Activated T-cell treated with anti-CD3 and anti-CD28 coated beads, Interleukin-2, amount 50 U/mL, for 24 hours (primary cell): ENCODE measurements around the gene PADI6.

Experiments used
- DNase-seq: peaks from one replicate; pipeline ENCODE4 v3.0.0-alpha.2; 2020
- H3K27ac Mint-ChIP-seq: 2 replicates; pipeline ENCODE4 v1.8.0; 2020; ENCODE audit warnings: mild to moderate bottlenecking, mixed read lengths
- H3K27me3 Mint-ChIP-seq: 2 replicates; pipeline ENCODE4 v1.8.0; 2020; ENCODE audit warnings: mixed read lengths
- H3K36me3 Mint-ChIP-seq: 2 replicates; pipeline ENCODE4 v1.8.0; 2020; ENCODE audit warnings: low read depth, mixed read lengths
- H3K4me1 Mint-ChIP-seq: 2 replicates; pipeline ENCODE4 v1.8.0; 2020; ENCODE audit warnings: low read depth, mixed read lengths
- H3K4me3 Mint-ChIP-seq: 2 replicates; pipeline ENCODE4 v1.8.0; 2020; ENCODE audit warnings: mild to moderate bottlenecking, moderate library complexity, mixed read lengths
- H3K9me3 Mint-ChIP-seq: 2 replicates; pipeline ENCODE4 v1.8.0; 2020; ENCODE audit warnings: mixed read lengths

The PADI6 gene

DNA sequence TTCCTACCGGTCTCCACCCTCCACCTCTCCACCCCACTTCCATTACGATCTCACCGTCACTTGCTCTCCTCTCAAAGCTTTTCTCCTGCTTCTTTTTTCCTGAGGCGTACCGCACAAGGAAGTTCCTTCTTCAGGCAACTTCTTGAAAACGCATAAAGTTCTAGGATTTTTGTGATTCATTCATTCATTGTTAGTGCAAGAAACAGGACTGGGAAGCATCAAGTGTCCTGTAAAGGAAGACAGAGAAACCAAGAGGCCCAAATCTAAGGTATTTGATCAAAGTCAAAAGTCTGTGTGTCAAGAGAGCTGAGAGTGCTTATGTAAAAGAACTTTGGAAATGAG lies 68.8 kb downstream of the PADI6 start:
- Mint-ChIP-seq H3K4me1 (peaks cover 34% of the 10 kb centered on the region), H3K27ac (peak overlapping the region; percentile 7), H3K36me3 (peaks cover 26% of the 10 kb centered on the region), H3K9me3 (no peaks in the 10 kb centered on the region), H3K4me3 (peak overlapping the region; percentile 80), H3K27me3 (no peaks in the 10 kb centered on the region)
- DNase-seq: no peak

DNA sequence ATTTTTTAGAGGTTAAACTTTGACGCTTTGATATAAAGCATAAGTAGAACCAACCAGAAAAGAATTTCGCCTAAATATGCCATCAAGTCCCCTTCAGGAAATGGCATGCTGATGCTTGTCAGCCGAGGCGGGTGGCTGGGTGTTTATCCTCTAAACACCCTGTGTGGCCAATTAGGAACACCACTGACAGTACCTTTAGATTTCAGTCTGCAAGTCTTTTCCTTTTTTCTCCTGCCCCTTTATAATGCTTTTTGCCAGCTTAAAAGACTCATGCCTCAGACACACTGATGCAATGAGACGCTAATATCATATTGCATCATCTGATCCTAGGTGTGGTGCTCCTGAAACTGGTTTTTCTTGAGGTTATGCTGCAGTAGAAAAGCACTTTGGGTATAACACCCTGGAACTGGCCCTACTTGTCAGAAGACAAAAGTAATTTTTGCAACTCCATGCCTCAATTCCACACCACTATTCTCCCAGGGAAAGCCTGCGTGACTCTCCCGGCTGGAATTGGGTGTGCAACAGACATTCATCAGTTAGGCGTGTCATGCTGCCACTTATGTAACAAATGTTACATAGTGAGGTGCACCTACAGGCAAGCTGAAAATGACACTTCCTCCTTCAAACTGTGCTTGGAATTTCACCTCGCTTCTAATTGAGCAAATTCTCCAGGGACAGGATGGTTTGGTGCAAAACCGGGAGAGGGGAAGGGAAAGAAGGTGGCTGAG lies 69.4 kb downstream of the PADI6 start:
- no peak for DNase-seq
- H3K27me3 Mint-ChIP-seq: no peaks in the 10 kb centered on the region
- H3K4me3 Mint-ChIP-seq: peak overlapping the region; percentile 80
- peaks cover 28% of the 10 kb centered on the region for H3K4me1 Mint-ChIP-seq
- no peaks in the 10 kb centered on the region for H3K9me3 Mint-ChIP-seq
- no peak overlapping the region for H3K27ac Mint-ChIP-seq
- H3K36me3 Mint-ChIP-seq: peaks cover 20% of the 10 kb centered on the region

DNA sequence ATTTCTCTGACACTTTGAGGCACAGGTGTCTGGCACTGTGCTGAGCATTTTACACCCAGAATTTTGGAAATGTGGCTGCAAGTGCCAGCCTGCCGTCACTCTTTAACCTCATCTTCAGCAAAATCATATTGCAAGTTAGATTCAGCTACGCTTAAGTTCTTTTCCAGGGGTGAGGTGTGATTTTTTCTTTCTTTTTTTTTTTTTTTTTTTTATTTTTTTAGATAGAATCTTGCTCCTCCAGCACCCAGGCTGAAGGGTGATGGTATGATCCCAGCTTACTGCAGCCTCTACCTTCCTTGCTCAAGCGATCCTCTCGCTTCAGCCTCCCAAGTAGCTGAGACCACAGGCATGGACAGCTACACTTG lies 70.0 kb downstream of the PADI6 start:
- no peak overlapping the region for H3K4me3 Mint-ChIP-seq
- DNase-seq: no peak
- no peaks in the 10 kb centered on the region for H3K27me3 Mint-ChIP-seq
- peaks cover 22% of the 10 kb centered on the region for H3K4me1 Mint-ChIP-seq
- no peaks in the 10 kb centered on the region for H3K9me3 Mint-ChIP-seq
- H3K36me3 Mint-ChIP-seq: peaks cover 14% of the 10 kb centered on the region
- no peak overlapping the region for H3K27ac Mint-ChIP-seq

DNA sequence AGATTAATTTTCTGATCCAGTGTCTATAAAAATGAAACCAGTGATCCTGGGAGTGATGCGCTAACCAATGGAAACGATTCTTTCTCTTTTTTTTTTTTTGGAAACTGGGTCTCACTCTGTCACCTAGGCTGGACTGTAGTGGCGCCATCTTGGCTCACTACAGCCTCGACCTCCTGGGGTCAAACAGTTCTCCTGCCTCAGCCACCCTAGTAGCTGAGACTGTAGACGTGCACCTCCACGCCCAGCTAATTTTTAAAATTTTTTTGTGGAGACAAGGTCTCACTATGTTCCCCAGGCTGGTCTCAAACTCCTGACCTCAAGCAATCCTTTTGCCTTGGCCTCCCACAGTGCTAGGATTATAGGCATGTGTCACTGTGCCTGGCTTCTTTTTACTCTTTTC lies 70.8 kb downstream of the PADI6 start:
- H3K27me3 Mint-ChIP-seq: no peaks in the 10 kb centered on the region
- peaks cover 9% of the 10 kb centered on the region for H3K36me3 Mint-ChIP-seq
- no peak overlapping the region for H3K4me3 Mint-ChIP-seq

DNA sequence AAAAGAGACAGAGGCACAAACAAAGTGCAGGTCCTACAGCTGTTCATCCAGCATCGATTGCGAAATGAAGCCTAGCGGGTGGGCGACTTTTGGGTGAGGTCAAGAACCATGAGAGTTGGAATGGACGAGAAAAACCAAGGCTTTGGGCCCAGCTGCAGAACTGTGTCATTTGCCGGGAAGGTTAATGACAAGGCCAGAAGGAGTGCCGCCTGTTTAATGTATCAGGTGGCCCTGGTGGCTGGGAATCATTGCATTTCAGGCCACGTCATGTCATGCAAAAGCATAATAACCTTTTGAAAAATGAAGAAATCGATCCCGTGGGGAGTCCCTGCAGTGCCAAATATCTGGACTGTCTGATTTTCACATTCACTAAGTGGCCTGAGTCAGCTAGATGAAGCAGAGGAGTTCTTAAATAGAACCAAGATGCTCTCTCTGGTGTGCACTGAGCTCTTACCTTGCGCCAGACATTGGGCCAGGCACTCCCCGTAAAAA lies 75.6 kb downstream of the PADI6 start:
- no peak overlapping the region for H3K27ac Mint-ChIP-seq
- no peaks in the 10 kb centered on the region for H3K36me3 Mint-ChIP-seq
- H3K4me3 Mint-ChIP-seq: no peak overlapping the region
- H3K27me3 Mint-ChIP-seq: no peaks in the 10 kb centered on the region
- no peaks in the 10 kb centered on the region for H3K9me3 Mint-ChIP-seq
- no peak for DNase-seq
- H3K4me1 Mint-ChIP-seq: no peaks in the 10 kb centered on the region

More for the DNA sequence above, 70.8 kb downstream of the PADI6 start:
- Mint-ChIP-seq H3K27ac (no peak overlapping the region), H3K9me3 (no peaks in the 10 kb centered on the region), H3K4me1 (peaks cover 21% of the 10 kb centered on the region)
- DNase-seq: no peak
